Adrenal gland (tissue), 12 donors: ENCODE measurements around the gene TM4SF18. TPM values are rescaled to one million over a fixed set of nuclear protein-coding genes. Genes with fewer than 3 reads are reported as not detected.

Experiments used
- DNase-seq, 7 donors: peaks; one replicate each; pipeline ENCODE4 v3.0.0-alpha.2; 2019 to 2020
- H3K27ac ChIP-seq, 5 donors: fragments of 200-600 bp; sonication (generic) in 4 of 5; 1 replicate in 3 of 5; 2 replicates in 2 of 5; pipeline versions ENCODE4 v1.5.1 to v1.8.0; 2016 to 2020; ENCODE audit warnings: mild to moderate bottlenecking in 1 of 5
- H3K27me3 ChIP-seq: fragments of 200-600 bp; 2 replicates; pipeline ENCODE4 v1.8.0; 2021
- H3K36me3 ChIP-seq, 2 donors: fragments of 200-600 bp; replicated peaks in 1 of 2; 1 replicate in 1 of 2; 2 replicates in 1 of 2; pipeline versions ENCODE4 v1.5.1 to v1.8.0; 2018 to 2022
- H3K4me1 ChIP-seq, 2 donors: fragments of 200-600 bp; replicated peaks in 1 of 2; 1 replicate in 1 of 2; 2 replicates in 1 of 2; pipeline versions ENCODE4 v1.5.1 to v1.8.0; 2018 to 2021
- H3K4me3 ChIP-seq, 4 donors: fragments of 200-600 bp; sonication (generic) in 3 of 4; one replicate each; pipeline ENCODE4 v1.5.1; 2016 to 2018
- H3K9me3 ChIP-seq, 3 donors: fragments of 200-600 bp; sonication (generic) in 1 of 3; replicated peaks in 1 of 3; 1 replicate in 2 of 3; 2 replicates in 1 of 3; pipeline versions ENCODE4 v1.5.1 to v1.8.0; 2016 to 2021
- POLR2A ChIP-seq, 2 donors: fragments of 450-650 bp; IDR thresholded peaks; one replicate each; pipeline ENCODE4 v1.6.1; 2017; ENCODE audit warnings: antibody characterized with exemption in 2 of 2, mild to moderate bottlenecking in 2 of 2, moderate library complexity in 1 of 2
- WGBS, 4 donors: extraction: QIAGEN DNeasy Blood & Tissue Kit in 2 of 4; methylation state at CpG; one replicate each; pipeline versions ENCODE4 v1.1.5 to v1.1.7; 2013 to 2017; 5-methylcytosine and 5-hydroxymethylcytosine counted together
- intact Hi-C, 2 donors: fragments of 100-400 bp; cut with DNase I; formaldehyde crosslinking; loops; one replicate each; pipeline versions ENCODE4 v1.14.1 to v1.15.0; 2022 to 2023
- polyA plus RNA-seq, 3 donors: library from polyadenylated mRNA; stranded (reverse); fragments of 200-250 nt in 2 of 3; fragments of 350-450 nt in 1 of 3; fragmentation: Illumina TruSeq in 1 of 3; extraction: RNeasy Lipid Tissue Mini Kit (QIAGEN cat#74804) in 1 of 3; gene quantifications; one replicate each; pipeline ENCODE4 v1.2.3, GENCODE V29; 2013 to 2014
- total RNA-seq, 9 donors: library from RNA; depleted of rRNA in 4 of 9; stranded (reverse); fragments of >200 nt in 4 of 9; fragments of 120-200 nt in 1 of 9; fragmentation: NEBNext Ultra II Directional in 1 of 9; extraction: Animal tissue kit (Norgen Biotek cat#: 25700) in 1 of 9; gene quantifications; one replicate each; pipeline versions ENCODE4 v1.1.0 to v1.2.4, GENCODE V29; 2013 to 2023
- TF ChIP-seq, protein P1 (sequence below), 6 experiments: fragments of 450-650 bp in 4 of 6; fragments of 200-600 bp in 2 of 6; sonication (generic) in 1 of 6; IDR thresholded peaks; 1 replicate in 5 of 6; 2 replicates in 1 of 6; pipeline versions ENCODE4 v1.5.1 to v1.8.0; 2016 to 2021; ENCODE audit warnings: antibody characterized with exemption in 6 of 6, mild to moderate bottlenecking in 2 of 6, moderate library complexity in 1 of 6
- donor health status: healthy with polysubstance abuse.
- donor health status: Bipolar disorder and iron deficiency.
- donor health status: DM: yes; HTN: yes; CAD: no.
- donor health status: DM: no; HTN: no; CAD: no.
- donor health status: DM: no; HTN: no; CAD: no.
- donor health status: DM: yes; HTN: yes; CAD: no.

Gene TM4SF18
- total and polyA plus RNA-seq, 12 donors: 2.4 to 24.9 (median 13.7) TPM

DNA sequence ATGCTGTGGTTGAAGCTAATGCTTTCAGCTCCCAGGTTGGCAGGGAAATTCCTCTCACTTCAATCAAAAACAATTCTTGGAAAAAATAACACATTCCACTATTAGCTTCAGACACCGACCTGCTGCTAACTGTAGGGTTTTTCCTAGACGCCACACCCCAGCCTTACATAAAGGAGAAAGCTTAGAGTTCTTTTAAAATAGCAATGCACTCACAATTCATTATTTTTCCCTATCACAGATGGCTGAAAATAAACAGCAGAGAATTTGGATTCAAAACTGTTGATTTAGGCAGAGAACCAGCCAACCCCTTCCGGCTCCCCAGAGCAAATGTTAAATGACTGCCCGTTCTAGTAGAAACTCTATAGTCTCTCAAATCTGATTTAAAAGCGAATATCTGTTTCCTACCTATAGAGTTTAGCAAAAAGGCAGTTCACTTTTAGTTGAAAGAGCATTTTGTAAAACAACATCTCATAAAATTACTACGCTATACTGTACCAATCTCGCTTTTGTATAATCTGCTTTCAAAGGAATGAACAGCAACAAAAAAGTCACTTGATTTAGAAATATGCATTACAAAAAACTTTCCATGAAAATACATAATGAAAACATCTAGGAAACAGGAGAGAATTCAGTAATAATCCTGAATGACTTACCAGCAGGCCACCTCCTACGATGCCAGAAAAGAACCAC lies 43.4 kb upstream of the TM4SF18 start:
- intact Hi-C loops: no loop called here
- Histone ChIP-seq H3K4me3 (peak overlapping the region in 2 of 4 donors; percentile 0 to 60), H3K36me3 (no peaks in the 10 kb centered on the region), H3K4me1 (peaks cover 0 to 7% of the 10 kb centered on the region in 2 donors), H3K27me3 (no peaks in the 10 kb centered on the region), H3K9me3 (no peaks in the 10 kb centered on the region), H3K27ac (peak overlapping the region; percentile 5 to 88 (median 48))
- TF ChIP-seq, protein P1, sequence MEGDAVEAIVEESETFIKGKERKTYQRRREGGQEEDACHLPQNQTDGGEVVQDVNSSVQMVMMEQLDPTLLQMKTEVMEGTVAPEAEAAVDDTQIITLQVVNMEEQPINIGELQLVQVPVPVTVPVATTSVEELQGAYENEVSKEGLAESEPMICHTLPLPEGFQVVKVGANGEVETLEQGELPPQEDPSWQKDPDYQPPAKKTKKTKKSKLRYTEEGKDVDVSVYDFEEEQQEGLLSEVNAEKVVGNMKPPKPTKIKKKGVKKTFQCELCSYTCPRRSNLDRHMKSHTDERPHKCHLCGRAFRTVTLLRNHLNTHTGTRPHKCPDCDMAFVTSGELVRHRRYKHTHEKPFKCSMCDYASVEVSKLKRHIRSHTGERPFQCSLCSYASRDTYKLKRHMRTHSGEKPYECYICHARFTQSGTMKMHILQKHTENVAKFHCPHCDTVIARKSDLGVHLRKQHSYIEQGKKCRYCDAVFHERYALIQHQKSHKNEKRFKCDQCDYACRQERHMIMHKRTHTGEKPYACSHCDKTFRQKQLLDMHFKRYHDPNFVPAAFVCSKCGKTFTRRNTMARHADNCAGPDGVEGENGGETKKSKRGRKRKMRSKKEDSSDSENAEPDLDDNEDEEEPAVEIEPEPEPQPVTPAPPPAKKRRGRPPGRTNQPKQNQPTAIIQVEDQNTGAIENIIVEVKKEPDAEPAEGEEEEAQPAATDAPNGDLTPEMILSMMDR (IDR thresholded peaks at IDR 0.05): no peak
- no peak for TF ChIP-seq POLR2A (IDR thresholded peaks at IDR 0.05)
- 47 to 58% (median 55%) methylated on average over 8 of the region's 8 CpGs for WGBS, 4 donors
- no peak for DNase-seq

DNA sequence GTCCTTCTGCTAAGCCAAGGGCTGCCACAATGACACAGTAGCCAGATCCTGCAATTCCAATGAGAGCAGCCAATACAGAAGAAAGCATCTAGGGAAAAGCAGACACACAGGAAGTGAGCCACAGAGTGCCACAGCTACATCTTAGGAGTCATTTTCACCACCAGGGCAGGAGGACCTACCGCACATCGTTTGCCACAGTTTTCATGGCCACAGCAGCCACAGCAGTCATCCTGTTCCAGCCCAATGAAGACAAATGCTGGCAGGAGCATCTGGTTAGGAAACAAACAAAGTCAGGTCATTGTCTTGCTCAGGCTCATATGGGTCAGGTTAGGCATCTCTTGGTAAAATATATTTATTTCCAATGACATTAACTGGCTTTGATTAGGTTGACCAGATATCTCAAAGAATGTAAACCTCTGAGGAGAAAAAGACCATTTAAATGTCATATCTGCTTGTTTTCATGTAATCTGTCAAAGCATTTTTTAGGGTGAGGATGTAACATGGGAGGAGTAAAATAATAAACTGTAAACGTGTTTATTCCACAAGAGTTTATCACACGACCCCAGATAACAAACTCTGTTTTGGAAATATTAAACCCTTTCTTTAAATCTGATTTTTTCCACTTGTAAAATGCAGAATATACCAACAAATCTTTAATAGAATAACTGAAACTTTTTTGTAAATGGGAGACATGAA lies 42.2 kb upstream of the TM4SF18 start:
- H3K36me3 ChIP-seq: no peaks in the 10 kb centered on the region
- peak overlapping the region in 2 of 4 donors; percentile 0 to 60 for H3K4me3 ChIP-seq
- H3K27ac ChIP-seq: peak overlapping the region in 2 of 5 donors; percentile 50 to 60
- TF ChIP-seq POLR2A (IDR thresholded peaks at IDR 0.05): no peak
- TF ChIP-seq, protein P1 (IDR thresholded peaks at IDR 0.05): no peak
- peaks cover 0 to 12% of the 10 kb centered on the region in 2 donors for H3K4me1 ChIP-seq
- no peaks in the 10 kb centered on the region for H3K9me3 ChIP-seq
- DNase-seq: no peak
- H3K27me3 ChIP-seq: no peaks in the 10 kb centered on the region
- intact Hi-C loops: no loop called here
- WGBS, 4 donors: 51 to 77% (median 62%) methylated on average over 4 of the region's 4 CpGs

DNA sequence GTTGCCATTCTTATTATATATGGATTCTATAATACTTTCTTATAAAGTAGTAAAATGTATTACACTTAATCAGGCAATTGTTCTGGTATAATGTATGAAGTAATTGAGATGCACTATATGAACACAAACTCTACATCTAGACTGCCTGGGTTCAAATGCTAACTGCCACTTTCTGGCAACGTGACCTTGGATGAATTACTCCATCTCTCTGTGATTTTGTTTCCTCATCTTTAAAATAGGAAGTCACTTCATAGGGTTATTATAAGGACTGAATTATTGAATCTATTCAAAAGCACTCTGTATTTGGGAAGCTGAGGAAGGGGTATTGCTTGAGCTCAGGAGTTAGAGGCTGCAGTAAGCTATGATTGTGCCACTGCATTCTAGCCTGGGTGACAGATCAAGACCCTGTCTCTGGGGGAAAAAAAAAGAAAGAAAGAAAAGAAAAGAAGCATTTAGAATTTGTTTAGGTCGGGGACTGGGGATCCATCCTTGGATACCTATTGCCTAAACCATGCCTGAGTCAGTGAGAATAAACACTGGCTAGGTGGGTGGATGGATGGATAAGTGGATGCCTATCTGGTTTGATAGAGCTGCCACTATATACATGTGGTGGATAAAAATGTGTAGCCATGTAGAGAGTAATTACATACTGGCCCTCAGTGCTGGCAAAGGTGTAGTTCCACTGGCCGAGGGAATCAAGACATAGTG lies 41.5 kb upstream of the TM4SF18 start:
- peak overlapping the region in 1 of 4 donors; percentile 60 for H3K4me3 ChIP-seq
- DNase-seq: no peak
- peaks cover 0 to 17% of the 10 kb centered on the region in 2 donors for H3K4me1 ChIP-seq
- H3K27me3 ChIP-seq: no peaks in the 10 kb centered on the region
- intact Hi-C loops: no loop called here
- peak overlapping the region in 1 of 5 donors; percentile 50 for H3K27ac ChIP-seq
- H3K36me3 ChIP-seq: no peaks in the 10 kb centered on the region
- H3K9me3 ChIP-seq: no peaks in the 10 kb centered on the region
- 71 to 79% (median 74%) methylated on average over 3 of the region's 3 CpGs for whole genome bisulfite sequencing, 4 donors
- TF ChIP-seq, protein P1 (IDR thresholded peaks at IDR 0.05): no peak
- no peak for TF ChIP-seq POLR2A (IDR thresholded peaks at IDR 0.05)

DNA sequence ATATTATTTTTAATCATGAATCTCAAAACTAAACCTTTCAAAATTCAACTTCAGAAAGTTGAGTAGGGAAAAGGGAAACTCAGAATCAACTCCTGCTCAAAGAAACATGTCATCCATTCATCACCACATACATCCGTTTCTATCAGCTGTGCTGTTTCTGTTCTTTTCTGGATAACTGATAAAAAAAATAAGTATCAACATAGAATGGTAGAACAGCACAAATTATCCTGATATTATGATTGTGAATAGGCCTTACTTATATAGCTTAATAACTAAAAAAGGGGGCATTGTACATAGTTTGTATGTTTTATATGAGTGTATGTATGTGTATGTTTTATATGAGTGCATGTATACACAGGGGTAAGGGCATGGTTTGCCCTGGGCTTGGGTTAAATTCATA lies 41.0 kb upstream of the TM4SF18 start:
- peak overlapping the region in 1 of 4 donors; percentile 30 for H3K4me3 ChIP-seq
- H3K27ac ChIP-seq: no peak overlapping the region
- peaks cover 0 to 17% of the 10 kb centered on the region in 2 donors for H3K4me1 ChIP-seq
- H3K9me3 ChIP-seq: no peaks in the 10 kb centered on the region
- 39 to 59% (median 43%) methylated on average over 1 of the region's 1 CpG for WGBS, 4 donors
- H3K27me3 ChIP-seq: no peaks in the 10 kb centered on the region
- TF ChIP-seq, protein P1 (IDR thresholded peaks at IDR 0.05): no peak
- TF ChIP-seq POLR2A (IDR thresholded peaks at IDR 0.05): no peak
- H3K36me3 ChIP-seq: no peaks in the 10 kb centered on the region
- no peak for DNase-seq
- intact Hi-C loops: no loop called here
